Daoy (cell line): ENCODE results near the gene NCBP2. TPM values are rescaled to one million over a fixed set of nuclear protein-coding genes. Genes with fewer than 3 reads are reported as not detected.

ENCODE experiments used
- DNase-seq: peaks from one replicate; pipeline ENCODE4 v3.0.0-alpha.2; 2015; ENCODE audit warnings: low read depth
- total RNA-seq: library from RNA; depleted of rRNA; stranded (reverse); fragments of >200 nt; shearing (Covaris generic); gene quantifications from 2 replicates; pipeline ENCODE4 v1.2.3, GENCODE V29; 2014; rRNA removed

Gene NCBP2
- total RNA-seq: 74.7 and 105 TPM in 2 replicates

- DNase-seq: peak; percentile 100
Observed at GRCh38 chr3:196942226-196942914, at the start of gene NCBP2. Gene NCBP2 (minus strand): TSS chr3:196942528. CDS start chr3:196942503, 25 bp downstream.

GRCh38 chr3:196991581-196992460, 49.5 kb upstream of the NCBP2 start:
- DNase-seq: no peak

- no peak for DNase-seq
Observed at GRCh38 chr3:196990601-196991007, 48.3 kb upstream of the NCBP2 start.

GRCh38 chr3:196989721-196990262, 47.5 kb upstream of the NCBP2 start:
- DNase-seq: no peak

GRCh38 chr3:196988241-196989029, 46.1 kb upstream of the NCBP2 start:
- DNase-seq: no peak

- no peak for DNase-seq
Observed at GRCh38 chr3:196987022-196987421, 44.7 kb upstream of the NCBP2 start.

GRCh38 chr3:196985954-196986885, 43.9 kb upstream of the NCBP2 start:
- DNase-seq: no peak

- no peak for DNase-seq
Observed at GRCh38 chr3:196985298-196985697, 43.0 kb upstream of the NCBP2 start.

- DNase-seq: no peak
Observed at GRCh38 chr3:196983186-196983585, 40.9 kb upstream of the NCBP2 start.

GRCh38 chr3:196981657-196982056, 39.3 kb upstream of the NCBP2 start:
- no peak for DNase-seq

- no peak for DNase-seq
Observed at GRCh38 chr3:196979545-196979944, 37.2 kb upstream of the NCBP2 start.

GRCh38 chr3:196976941-196977340, 34.6 kb upstream of the NCBP2 start:
- DNase-seq: no peak

GRCh38 chr3:196975349-196975748, 33.0 kb upstream of the NCBP2 start:
- DNase-seq: no peak

GRCh38 chr3:196974661-196975060, 32.3 kb upstream of the NCBP2 start:
- no peak for DNase-seq

- no peak for DNase-seq
Observed at GRCh38 chr3:196971094-196971698, 28.9 kb upstream of the NCBP2 start.

- no peak for DNase-seq
Observed at GRCh38 chr3:196970547-196971093, 28.3 kb upstream of the NCBP2 start.

- DNase-seq: peak; percentile 82
Observed at GRCh38 chr3:196969660-196970546, 27.6 kb upstream of the NCBP2 start.

- DNase-seq: peak; percentile 62
Observed at GRCh38 chr3:196969134-196969659, 26.9 kb upstream of the NCBP2 start.
